Dermis blood vessel endothelial cell (primary cell): ENCODE results near the gene TMEM225. TPM values are rescaled to one million over a fixed set of nuclear protein-coding genes. Genes with fewer than 3 reads are reported as not detected.
"Not testable (repeated sequence)": the region's sequence is repeated elsewhere in the genome, so short reads cannot be mapped to it uniquely, and the experiment has no call there.

Experiments used
- DNase-seq: peaks from one replicate; pipeline ENCODE4 v3.0.0; 2010
- total RNA-seq: library from RNA; depleted of rRNA; stranded (reverse); fragments of >200 nt; gene quantifications from 2 replicates; pipeline ENCODE4 v1.2.3, GENCODE V29; 2014

TMEM225 gene
- not detected in 2 replicates for total RNA-seq

DNA sequence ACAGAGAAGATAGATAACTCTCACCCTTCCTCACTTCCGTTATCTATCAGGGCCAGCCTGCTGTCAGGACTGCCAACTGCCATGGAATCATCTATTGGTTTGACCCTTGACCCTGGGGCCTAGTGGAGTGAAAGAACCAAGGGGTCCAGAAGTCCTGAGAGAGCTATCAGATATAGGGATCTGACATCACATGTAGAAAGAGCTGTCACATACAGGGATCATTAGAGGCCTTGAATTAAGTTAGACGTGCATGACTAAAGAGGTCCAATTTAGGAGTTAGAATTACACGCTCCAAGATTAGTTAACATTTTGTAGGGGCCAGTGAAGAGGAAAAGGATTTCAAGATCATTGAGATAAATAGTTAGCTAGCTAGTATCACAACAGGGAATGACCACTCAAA is at the start of gene TMEM225:
Gene TMEM225 (minus strand): TSS at position 101 of the 400 bp plus-strand sequence. CDS start 245 bp downstream, outside the sequence.
- DNase-seq = no peak

GRCh38 chr11:123924027-123924426 is 38.6 kb upstream of the TMEM225 start:
- DNase-seq = no peak

- no peak for DNase-seq
These were observed 35.5 kb upstream of the TMEM225 start for GRCh38 chr11:123920943-123921342.

- DNase-seq = no peak
These were observed 20.4 kb upstream of the TMEM225 start for GRCh38 chr11:123905826-123906225.

GRCh38 chr11:123904932-123905331 is 19.5 kb upstream of the TMEM225 start:
- DNase-seq = no peak

GRCh38 chr11:123903932-123904331 is 18.5 kb upstream of the TMEM225 start:
- DNase-seq = no peak

- DNase-seq = no peak
These were observed 16.4 kb upstream of the TMEM225 start, which contains the start of gene OR8D4 for GRCh38 chr11:123901867-123902266. OR8D4 (plus strand) TSS chr11:123902167; CDS start chr11:123906432, 4,265 bp downstream.

GRCh38 chr11:123899792-123900191 is 14.3 kb upstream of the TMEM225 start:
- no peak for DNase-seq

- no peak for DNase-seq
These were observed 6.6 kb upstream of the TMEM225 start for GRCh38 chr11:123892031-123892430.

DNA sequence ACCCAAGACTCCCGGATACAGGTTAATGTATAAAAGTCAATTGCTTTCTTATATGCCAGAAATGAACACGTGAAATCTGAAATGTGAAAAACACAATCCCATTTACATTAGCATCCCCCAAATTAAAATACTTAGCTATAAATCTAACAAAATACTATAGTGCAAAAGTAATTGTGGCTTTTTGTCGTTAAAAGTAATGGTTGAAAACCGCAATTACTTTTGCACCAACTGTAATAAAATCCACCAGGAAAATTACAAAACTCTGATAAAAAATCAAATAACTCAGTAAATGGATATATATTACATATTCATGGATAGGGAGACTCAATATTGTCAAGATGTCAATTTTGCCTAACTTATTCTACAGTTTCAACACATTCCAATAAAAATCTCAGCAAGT is 4.6 kb downstream of the TMEM225 start:
- no peak for DNase-seq

DNA sequence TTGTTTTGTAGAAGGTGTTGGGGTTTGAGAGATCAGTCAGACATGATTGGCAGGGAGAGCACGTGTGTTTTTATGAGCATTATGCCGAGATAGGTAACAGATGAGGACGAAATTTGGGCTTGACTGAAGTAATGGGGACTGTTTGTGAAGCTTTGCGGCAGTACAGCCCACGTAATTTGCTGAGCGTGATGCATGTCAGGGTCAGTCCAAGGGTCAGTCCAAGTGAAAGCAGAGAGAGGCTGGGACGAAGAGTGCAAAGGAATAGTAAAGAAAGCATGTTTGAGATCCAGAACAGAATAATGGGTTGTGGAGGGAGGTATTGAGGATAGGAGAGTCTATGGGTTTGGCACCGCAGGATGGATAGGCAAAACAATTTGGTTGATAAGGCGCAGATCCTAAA is 17.7 kb downstream of the TMEM225 start:
- not testable (repeated sequence) for DNase-seq

DNA sequence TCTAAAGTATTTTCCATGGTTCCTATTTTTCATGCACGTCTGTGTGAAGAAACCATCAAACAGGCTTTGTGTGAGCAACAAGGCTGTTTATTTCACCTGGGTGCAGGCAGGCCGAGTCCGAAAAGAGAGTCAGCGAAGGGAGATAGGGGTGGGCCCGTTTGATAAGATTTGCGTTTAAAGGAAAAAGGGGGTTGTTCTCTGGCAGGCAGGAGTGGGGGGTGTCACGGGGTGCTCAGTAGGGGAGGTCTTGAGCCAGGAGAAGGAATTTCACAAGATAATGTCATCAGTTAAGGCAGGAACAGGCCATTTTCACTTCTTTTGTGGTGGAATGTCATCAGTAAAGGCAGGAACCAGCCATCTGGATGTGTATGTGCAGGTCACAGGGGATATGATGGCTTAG is 20.2 kb downstream of the TMEM225 start:
- DNase-seq = not testable (repeated sequence)

DNA sequence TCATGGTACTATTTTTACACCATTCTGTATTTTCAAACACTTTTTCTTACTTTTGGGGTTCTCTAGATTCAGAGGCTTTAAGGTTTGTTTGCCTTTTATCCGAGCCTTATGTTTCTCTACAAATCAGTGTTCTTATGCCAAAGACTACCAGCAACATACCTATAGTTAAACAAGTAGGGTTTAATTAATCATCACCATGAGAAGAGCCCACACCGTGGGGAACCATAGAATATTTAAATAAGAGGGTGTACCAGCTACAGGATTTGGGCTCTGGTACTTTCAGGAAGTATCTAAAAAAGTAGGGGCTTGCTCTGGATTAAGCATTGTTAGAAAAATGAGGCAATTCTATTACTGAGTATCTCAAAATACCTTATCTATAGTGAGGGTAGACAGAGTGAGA is 25.7 kb downstream of the TMEM225 start:
- DNase-seq = no peak

DNA sequence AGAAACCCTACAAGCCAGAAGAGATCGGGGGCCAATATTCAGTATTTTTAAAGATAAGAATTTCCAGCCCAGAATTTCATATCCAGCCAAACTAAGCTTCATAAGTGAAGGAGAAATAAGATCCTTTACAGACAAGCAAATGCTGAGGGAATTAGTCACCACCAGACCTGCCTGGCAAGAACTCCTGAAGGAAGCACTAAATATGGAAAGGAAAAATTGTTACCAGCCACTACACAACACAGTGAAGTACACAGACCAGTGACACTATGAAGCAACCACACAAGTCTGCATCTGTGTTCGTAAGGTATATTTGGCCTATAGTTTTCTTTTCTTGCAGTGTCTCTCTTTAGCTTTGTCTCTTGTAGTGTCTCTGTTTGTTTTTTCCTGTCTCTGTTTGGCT is 29.0 kb downstream of the TMEM225 start:
- peak; percentile 3 for DNase-seq

DNA sequence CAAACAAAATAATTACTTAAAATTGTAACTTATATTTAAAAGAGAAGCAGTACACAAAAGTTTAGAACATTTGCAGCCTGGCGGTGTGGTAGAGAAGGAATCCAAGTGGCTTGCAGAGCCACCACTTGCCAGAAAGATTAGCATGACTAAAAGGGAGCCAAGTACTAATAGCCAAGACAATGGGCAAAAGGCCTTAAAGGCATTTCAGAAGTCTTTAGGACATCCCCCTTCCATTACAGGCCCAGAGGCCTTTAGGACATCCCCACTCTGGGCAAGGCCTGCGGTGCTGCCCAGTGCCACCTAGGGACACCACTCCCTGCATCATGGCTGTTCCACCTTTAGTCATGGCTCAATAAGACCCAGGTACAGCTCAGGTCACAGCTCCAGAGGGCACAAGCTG is 32.4 kb downstream of the TMEM225 start:
- no peak for DNase-seq

- no peak for DNase-seq
These were observed 33.1 kb downstream of the TMEM225 start for GRCh38 chr11:123852321-123852720.

GRCh38 chr11:123851110-123851509 is 34.4 kb downstream of the TMEM225 start:
- no peak for DNase-seq

DNA sequence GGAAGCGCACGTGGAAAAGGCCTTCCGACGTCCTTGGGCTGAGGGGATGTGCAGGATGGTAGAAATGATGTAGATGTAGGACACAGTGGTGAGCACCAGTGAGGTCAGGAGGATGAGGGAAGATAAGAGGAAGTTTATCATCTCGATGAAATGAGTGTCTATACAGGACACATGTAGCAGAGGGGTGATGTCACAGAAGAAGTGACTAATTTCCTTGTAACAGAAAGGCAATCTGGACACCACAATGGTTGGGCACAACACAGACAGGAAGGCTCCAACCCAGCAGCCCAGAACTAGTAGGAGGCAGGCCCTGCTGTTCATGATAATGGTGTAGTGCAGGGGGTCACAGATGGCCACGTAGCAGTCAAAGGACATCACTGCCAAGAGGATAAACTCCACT is 44.3 kb downstream of the TMEM225 start:
- peak; percentile 76 for DNase-seq

DNA sequence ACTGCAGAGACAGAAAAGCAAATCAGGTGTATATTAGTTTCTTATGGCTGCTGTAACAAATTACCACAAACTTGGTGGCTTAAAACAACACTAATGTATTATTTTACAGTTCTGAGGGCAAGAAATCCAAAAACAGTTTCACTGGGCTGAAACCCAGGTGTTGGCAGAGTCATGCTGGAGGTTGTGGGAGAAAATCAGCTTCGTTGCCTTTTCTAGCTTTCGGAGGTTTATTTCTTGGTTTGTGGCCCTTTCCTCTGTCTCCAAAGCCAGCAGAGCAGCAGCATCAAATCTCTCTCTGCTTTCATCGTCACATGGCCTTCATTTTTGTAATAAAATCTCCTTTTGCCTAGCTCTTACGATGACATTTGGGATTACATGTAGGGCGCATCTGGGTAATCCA is 46.3 kb downstream of the TMEM225 start:
- DNase-seq = no peak

DNA sequence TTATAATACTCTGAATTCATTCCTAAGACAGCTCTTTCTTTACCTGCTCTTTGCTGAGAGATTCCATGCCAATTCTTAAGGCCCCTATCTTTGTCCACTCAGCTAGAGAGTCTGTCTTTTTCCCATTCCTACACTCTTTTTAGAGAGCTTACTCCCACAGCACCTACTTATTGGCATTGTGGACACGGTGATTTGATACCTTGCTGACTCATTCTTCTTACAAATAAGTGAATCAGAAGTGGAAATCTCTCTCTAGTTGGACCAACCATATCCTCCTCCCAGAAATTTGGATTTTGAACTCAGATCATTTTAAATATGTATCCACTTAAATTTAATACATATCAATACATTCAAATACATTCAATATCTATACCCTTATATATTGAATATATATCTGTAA is 46.8 kb downstream of the TMEM225 start:
- DNase-seq = no peak

- DNase-seq = no peak
These were observed 47.3 kb downstream of the TMEM225 start for GRCh38 chr11:123838199-123838598.

DNA sequence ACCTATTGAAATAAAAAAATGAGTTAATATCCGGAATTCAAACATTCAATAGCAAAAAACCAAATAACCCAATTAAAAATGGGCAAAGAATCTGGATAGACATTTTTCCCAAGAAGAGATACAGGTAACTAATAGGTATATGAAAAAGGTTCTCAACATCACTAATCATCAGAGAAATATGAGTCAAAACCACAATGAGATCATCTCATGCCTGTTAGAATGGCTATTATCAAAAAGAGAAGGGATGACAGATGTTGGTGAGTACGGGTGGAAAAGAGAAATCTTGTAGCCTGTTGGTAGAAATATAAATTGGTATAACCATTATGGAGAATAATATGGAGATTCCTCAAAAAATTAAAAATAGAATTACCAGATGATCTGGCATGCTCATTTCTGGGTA is 52.4 kb downstream of the TMEM225 start:
- DNase-seq = no peak
